ENCODE measurements around the gene PIP5KL1. TPM values are rescaled to one million over a fixed set of nuclear protein-coding genes. Genes with fewer than 3 reads are reported as not detected.
A peak's percentile ranks its signal among the peaks of the same experiment; 100 is the strongest.

Gene PIP5KL1
- polyA plus RNA-seq, 3 donors = 0.31 to 0.57 (median 0.39) TPM

- peaks cover 32 to 38% of the 10 kb centered on the region in 2 donors for H3K4me1 ChIP-seq (ENCODE audit: control insufficient read depth in 1 of 2, insufficient read depth in 2 of 2, low read length in 2 of 2)
- H3K27me3 Mint-ChIP-seq (ENCODE audit: low read depth in 3 of 3) = peaks cover 0 to 3% (median 0%) of the 10 kb centered on the region in 3 donors
- H3K9ac ChIP-seq (ENCODE audit: insufficient read depth, low read length, poor library complexity, severe bottlenecking) = no peak overlapping the region
- intact Hi-C loops (cut with micrococcal nuclease) = loop anchor here (5.0 to 10.0 kb wide), 2 partner anchors 144 to 177 kb away; no protein-coding TSS in a partner anchor
- H3K4me3 ChIP-seq (replicated peaks in 1 of 3; ENCODE audit: low read depth in 2 of 3, low read length in 3 of 3) = no peak overlapping the region
- H3K9me3 Mint-ChIP-seq = no peaks in the 10 kb centered on the region
- no peak overlapping the region for H3K27ac Mint-ChIP-seq
- no peaks in the 10 kb centered on the region for H3K27me3 ChIP-seq (ENCODE audit: control insufficient read depth in 2 of 2, insufficient read depth in 2 of 2, low read length in 2 of 2)
- TF ChIP-seq, protein P1, sequence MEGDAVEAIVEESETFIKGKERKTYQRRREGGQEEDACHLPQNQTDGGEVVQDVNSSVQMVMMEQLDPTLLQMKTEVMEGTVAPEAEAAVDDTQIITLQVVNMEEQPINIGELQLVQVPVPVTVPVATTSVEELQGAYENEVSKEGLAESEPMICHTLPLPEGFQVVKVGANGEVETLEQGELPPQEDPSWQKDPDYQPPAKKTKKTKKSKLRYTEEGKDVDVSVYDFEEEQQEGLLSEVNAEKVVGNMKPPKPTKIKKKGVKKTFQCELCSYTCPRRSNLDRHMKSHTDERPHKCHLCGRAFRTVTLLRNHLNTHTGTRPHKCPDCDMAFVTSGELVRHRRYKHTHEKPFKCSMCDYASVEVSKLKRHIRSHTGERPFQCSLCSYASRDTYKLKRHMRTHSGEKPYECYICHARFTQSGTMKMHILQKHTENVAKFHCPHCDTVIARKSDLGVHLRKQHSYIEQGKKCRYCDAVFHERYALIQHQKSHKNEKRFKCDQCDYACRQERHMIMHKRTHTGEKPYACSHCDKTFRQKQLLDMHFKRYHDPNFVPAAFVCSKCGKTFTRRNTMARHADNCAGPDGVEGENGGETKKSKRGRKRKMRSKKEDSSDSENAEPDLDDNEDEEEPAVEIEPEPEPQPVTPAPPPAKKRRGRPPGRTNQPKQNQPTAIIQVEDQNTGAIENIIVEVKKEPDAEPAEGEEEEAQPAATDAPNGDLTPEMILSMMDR (IDR thresholded peaks at IDR 0.05) = no peak
- H3K79me2 ChIP-seq (ENCODE audit: insufficient read depth, low read length) = peaks cover 20% of the 10 kb centered on the region
- no peak overlapping the region for H2AFZ ChIP-seq (ENCODE audit: insufficient read depth, low read depth, low read length, poor library complexity, severe bottlenecking)
- no peak overlapping the region for H3K4me2 ChIP-seq (replicated peaks; ENCODE audit: extremely low read depth, low read length, poor library complexity, severe bottlenecking)
- no peak overlapping the region for H3K4me3 Mint-ChIP-seq
- no peak overlapping the region for H3K27ac ChIP-seq (ENCODE audit: low read depth in 1 of 2, low read length in 2 of 2)
- H4K20me1 ChIP-seq (ENCODE audit: insufficient read depth, low read length) = peaks cover 15% of the 10 kb centered on the region
- H3K36me3 Mint-ChIP-seq = peaks cover 9 to 13% of the 10 kb centered on the region in 2 donors
- no peak for DNase-seq
- no peaks in the 10 kb centered on the region for H3K9me3 ChIP-seq (replicated peaks in 1 of 2; ENCODE audit: control insufficient read depth in 1 of 2, insufficient read depth in 1 of 2, low read length in 2 of 2)
- WGBS (ENCODE audit: insufficient coverage) = 100% methylated on average over 1 of the region's 4 CpGs
- H3K4me1 Mint-ChIP-seq = peaks cover 38% of the 10 kb centered on the region
- peaks cover 0 to 1% of the 10 kb centered on the region in 2 donors for H3K36me3 ChIP-seq (replicated peaks in 1 of 2; ENCODE audit: control insufficient read depth in 1 of 2, insufficient read depth in 2 of 2, low read length in 2 of 2)
Measured at GRCh38 chr9:127940593-127940992, 10.0 kb upstream of the PIP5KL1 start.

- H3K27ac Mint-ChIP-seq = no peak overlapping the region
- intact Hi-C loops (cut with micrococcal nuclease) = no loop called here
- Histone ChIP-seq H3K4me2 (replicated peaks; ENCODE audit: extremely low read depth, low read length, poor library complexity, severe bottlenecking) (peak overlapping the region; percentile 93), H2AFZ (ENCODE audit: insufficient read depth, low read depth, low read length, poor library complexity, severe bottlenecking) (peak overlapping the region; percentile 89), H3K79me2 (ENCODE audit: insufficient read depth, low read length) (peaks cover 24% of the 10 kb centered on the region), H3K36me3 (replicated peaks in 1 of 2; ENCODE audit: control insufficient read depth in 1 of 2, insufficient read depth in 2 of 2, low read length in 2 of 2) (peaks cover 2 to 9% of the 10 kb centered on the region in 2 donors), H3K9me3 (replicated peaks in 1 of 2; ENCODE audit: control insufficient read depth in 1 of 2, insufficient read depth in 1 of 2, low read length in 2 of 2) (no peaks in the 10 kb centered on the region), H4K20me1 (ENCODE audit: insufficient read depth, low read length) (peaks cover 30% of the 10 kb centered on the region), H3K27ac (ENCODE audit: low read depth in 1 of 2, low read length in 2 of 2) (no peak overlapping the region), H3K4me1 (ENCODE audit: control insufficient read depth in 1 of 2, insufficient read depth in 2 of 2, low read length in 2 of 2) (peaks cover 31 to 38% of the 10 kb centered on the region in 2 donors), H3K9ac (ENCODE audit: insufficient read depth, low read length, poor library complexity, severe bottlenecking) (peak overlapping the region; percentile 68), H3K4me3 (replicated peaks in 1 of 3; ENCODE audit: low read depth in 2 of 3, low read length in 3 of 3) (peak overlapping the region in 1 of 3 experiments; percentile 89), H3K27me3 (ENCODE audit: control insufficient read depth in 2 of 2, insufficient read depth in 2 of 2, low read length in 2 of 2) (no peaks in the 10 kb centered on the region)
- TF ChIP-seq, protein P1 (IDR thresholded peaks at IDR 0.05) = no peak
- peaks cover 0 to 3% (median 2%) of the 10 kb centered on the region in 3 donors for H3K27me3 Mint-ChIP-seq (ENCODE audit: low read depth in 3 of 3)
- DNase-seq = no peak
- 84% methylated on average over 12 of the region's 25 CpGs for WGBS (ENCODE audit: insufficient coverage)
- H3K4me3 Mint-ChIP-seq = no peak overlapping the region
- peaks cover 43% of the 10 kb centered on the region for H3K4me1 Mint-ChIP-seq
- H3K36me3 Mint-ChIP-seq = peaks cover 11 to 30% of the 10 kb centered on the region in 2 donors
- no peaks in the 10 kb centered on the region for H3K9me3 Mint-ChIP-seq
Measured at GRCh38 chr9:127938298-127938690, 7.7 kb upstream of the PIP5KL1 start.
